GM12878 (cell line): ENCODE measurements around the gene CPSF6. TPM values are rescaled to one million over a fixed set of nuclear protein-coding genes. Genes with fewer than 3 reads are reported as not detected.
A peak's percentile ranks its signal among the peaks of the same experiment; 100 is the strongest.
"Not testable (repeated sequence)": the region's sequence is repeated elsewhere in the genome, so short reads cannot be mapped to it uniquely, and the experiment has no call there.

Experiments used
- ATAC-seq: fragments of 200-7000 bp; cut with Tn5 transposase; 3 replicates; pipeline ENCODE4 v1.9.1; 2020; ENCODE audit warnings: mild to moderate bottlenecking, moderate library complexity
- BruUV-seq: library from RNA; stranded (reverse); fragments of 400-500 nt; replicated peaks from 2 replicates; lab custom pipeline; 2021; lab: Mats Ljungman, UMichigan
- CTCF ChIA-PET: fragments of 300-600 bp; sonication (Branson Sonifier 250); formaldehyde crosslinking; extraction: SDS; loops from one replicate; lab custom pipeline; 2021; ENCODE audit warnings: inconsistent platforms; lab: Yijun Ruan, JAX
- POLR2A ChIA-PET: fragments of 350-600 bp; formaldehyde crosslinking; extraction: SDS; loops from one replicate; lab custom pipeline; 2021; ENCODE audit warnings: inconsistent platforms; lab: Charles Lee
- RAD21 ChIA-PET: fragments of 300-600 bp; sonication (Branson Sonifier 250); formaldehyde crosslinking; loops from one replicate; lab custom pipeline; 2023; ENCODE audit warnings: antibody characterized with exemption; ENCODE audit not compliant: unreplicated experiment; lab: Charles Lee
- SMC1A ChIA-PET: fragments of 300-600 bp; sonication (Branson Sonifier 250); formaldehyde crosslinking; loops from one replicate; lab custom pipeline; 2023; ENCODE audit not compliant: unreplicated experiment, uncharacterized antibody; lab: Charles Lee
- DNase-seq: peaks from one replicate; pipeline ENCODE4 v3.0.0-alpha.2; 2011; ENCODE audit warnings: low read depth, low spot score
- FAIRE-seq: peaks from 3 replicates; lab custom pipeline; 2011; peaks lifted over from hg19 to GRCh38; lab: Jason Lieb, UNC
- H2AFZ ChIP-seq: 2 replicates; pipeline ENCODE4 v1.6.0; 2011; ENCODE audit warnings: low read depth, low read length, control low read depth; ENCODE audit not compliant: control insufficient read depth
- H3K27ac ChIP-seq: 2 replicates; pipeline ENCODE4 v1.5.1; 2011; ENCODE audit warnings: control low read depth; ENCODE audit not compliant: control insufficient read depth, insufficient read depth
- H3K27me3 ChIP-seq, 2 experiments: replicated peaks in 1 of 2; 2 replicates each; pipeline versions ENCODE4 v1.6.0 to v1.6.1; 2011; ENCODE audit warnings: low read length in 1 of 2; ENCODE audit not compliant: control insufficient read depth in 2 of 2, insufficient read depth in 2 of 2
- H3K36me3 ChIP-seq, 2 experiments: 2 replicates each; pipeline ENCODE4 v1.5.1; 2011; ENCODE audit warnings: low read length in 1 of 2; ENCODE audit not compliant: control insufficient read depth in 2 of 2, insufficient read depth in 2 of 2
- H3K4me1 ChIP-seq: 2 replicates; pipeline ENCODE4 v1.6.1; 2011; ENCODE audit warnings: mild to moderate bottlenecking, low read length, moderate library complexity, mixed read lengths; ENCODE audit not compliant: control insufficient read depth, insufficient read depth
- H3K4me2 ChIP-seq: 2 replicates; pipeline ENCODE4 v1.6.0; 2011; ENCODE audit warnings: control low read depth; ENCODE audit not compliant: control insufficient read depth, insufficient read depth
- H3K4me3 ChIP-seq: fragments of 200-600 bp; sonication (generic); 2 replicates; pipeline ENCODE4 v1.5.1; 2016
- H3K79me2 ChIP-seq: 2 replicates; pipeline ENCODE4 v1.6.0; 2011; ENCODE audit warnings: low read length; ENCODE audit not compliant: control insufficient read depth, insufficient read depth
- H3K9ac ChIP-seq: 2 replicates; pipeline ENCODE4 v1.8.0; 2011; ENCODE audit warnings: low read length, control low read depth, mixed read lengths; ENCODE audit not compliant: control insufficient read depth, insufficient read depth
- H3K9me3 ChIP-seq: replicated peaks from 3 replicates; pipeline ENCODE4 v1.5.1; 2011; ENCODE audit warnings: mild to moderate bottlenecking, low read length; ENCODE audit not compliant: control insufficient read depth, insufficient read depth
- H4K20me1 ChIP-seq: 2 replicates; pipeline ENCODE4 v1.6.0; 2011; ENCODE audit not compliant: control insufficient read depth, insufficient read depth
- CTCF ChIP-seq, 3 experiments: IDR thresholded peaks in 2 of 3; conservative IDR thresholded peaks in 1 of 3; 2 replicates each; pipeline ENCODE4 v1.5.1; 2011; ENCODE audit warnings: low read depth in 3 of 3, low read length in 3 of 3, mild to moderate bottlenecking in 3 of 3, control low read depth in 2 of 3, moderate library complexity in 2 of 3, inconsistent platforms in 1 of 3, mixed read lengths in 1 of 3; ENCODE audit not compliant: control insufficient read depth in 2 of 3, insufficient read depth in 1 of 3; ENCODE audit errors: extremely low read depth in 1 of 3
- WGBS: methylation state at CpG from one replicate; pipeline ENCODE4 v1.1.6; 2016; ENCODE audit warnings: low lambda C conversion rate; ENCODE audit not compliant: insufficient replicate concordance, insufficient coverage; ENCODE audit errors: missing lambda C conversion rate; 5-methylcytosine and 5-hydroxymethylcytosine counted together
- in situ Hi-C: fragments of 300-500 bp; cut with MboI; formaldehyde crosslinking; loops from 9 replicates; pipeline ENCODE4 v1.14.3; 2018; ENCODE audit warnings: mixed read lengths
- intact Hi-C: fragments of 100-400 bp; cut with micrococcal nuclease; formaldehyde crosslinking; loops from one replicate; pipeline ENCODE4 v1.14.2; 2022; ENCODE audit not compliant: unreplicated experiment
- polyA plus RNA-seq, 11 experiments: library from polyadenylated mRNA; depleted of rRNA in 4 of 11; unstranded in 6 of 11; stranded (reverse) in 5 of 11; fragments of >200 nt; fragmentation: Nextera tagmentation in 4 of 11; fragmentation: Illumina TruSeq in 1 of 11; extraction: Ambion mirVana in 4 of 11; extraction: Trizol in 1 of 11; gene quantifications; 1 replicate in 1 of 11; 2 replicates in 10 of 11; pipeline versions ENCODE4 v1.2.1 to v1.2.3, GENCODE V29; 2011 to 2016; ENCODE audit warnings: inconsistent platforms in 2 of 11, missing spikeins in 2 of 11, low read depth in 1 of 11
- total RNA-seq, 4 experiments: library from RNA; depleted of rRNA in 3 of 4; stranded (reverse); fragments of >200 nt in 3 of 4; fragmentation: Illumina TruSeq in 1 of 4; extraction: Trizol in 1 of 4; gene quantifications; 2 replicates each; pipeline versions ENCODE4 v1.2.1 to v1.2.3, GENCODE V29; 2013 to 2021
- TF ChIP-seq, protein P1 (sequence below): fragments of 450-650 bp; formaldehyde crosslinking; IDR thresholded peaks from 2 replicates; pipeline ENCODE4 v1.5.0; 2022; ENCODE audit warnings: mild to moderate bottlenecking, missing genetic modification characterization

The CPSF6 gene
- total and polyA plus RNA-seq, 10 of the 15 experiments (the other 5 are each of a cell fraction or from before 2014, with no cell fraction given) = 40.9 to 150 (median 79.1) TPM

GRCh38 chr12:69196302-69197288 is 42.8 kb upstream of the CPSF6 start (continued):
- TF ChIP-seq, protein P1, sequence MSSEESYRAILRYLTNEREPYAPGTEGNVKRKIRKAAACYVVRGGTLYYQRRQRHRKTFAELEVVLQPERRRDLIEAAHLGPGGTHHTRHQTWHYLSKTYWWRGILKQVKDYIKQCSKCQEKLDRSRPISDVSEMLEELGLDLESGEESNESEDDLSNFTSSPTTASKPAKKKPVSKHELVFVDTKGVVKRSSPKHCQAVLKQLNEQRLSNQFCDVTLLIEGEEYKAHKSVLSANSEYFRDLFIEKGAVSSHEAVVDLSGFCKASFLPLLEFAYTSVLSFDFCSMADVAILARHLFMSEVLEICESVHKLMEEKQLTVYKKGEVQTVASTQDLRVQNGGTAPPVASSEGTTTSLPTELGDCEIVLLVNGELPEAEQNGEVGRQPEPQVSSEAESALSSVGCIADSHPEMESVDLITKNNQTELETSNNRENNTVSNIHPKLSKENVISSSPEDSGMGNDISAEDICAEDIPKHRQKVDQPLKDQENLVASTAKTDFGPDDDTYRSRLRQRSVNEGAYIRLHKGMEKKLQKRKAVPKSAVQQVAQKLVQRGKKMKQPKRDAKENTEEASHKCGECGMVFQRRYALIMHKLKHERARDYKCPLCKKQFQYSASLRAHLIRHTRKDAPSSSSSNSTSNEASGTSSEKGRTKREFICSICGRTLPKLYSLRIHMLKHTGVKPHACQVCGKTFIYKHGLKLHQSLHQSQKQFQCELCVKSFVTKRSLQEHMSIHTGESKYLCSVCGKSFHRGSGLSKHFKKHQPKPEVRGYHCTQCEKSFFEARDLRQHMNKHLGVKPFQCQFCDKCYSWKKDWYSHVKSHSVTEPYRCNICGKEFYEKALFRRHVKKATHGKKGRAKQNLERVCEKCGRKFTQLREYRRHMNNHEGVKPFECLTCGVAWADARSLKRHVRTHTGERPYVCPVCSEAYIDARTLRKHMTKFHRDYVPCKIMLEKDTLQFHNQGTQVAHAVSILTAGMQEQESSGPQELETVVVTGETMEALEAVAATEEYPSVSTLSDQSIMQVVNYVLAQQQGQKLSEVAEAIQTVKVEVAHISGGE (CRISPR knock-in tag) = no peak
- TF ChIP-seq CTCF (IDR thresholded peaks at IDR 0.05 in 2 of 3, conservative IDR thresholded peaks at IDR 0.05 in 1 of 3; ENCODE audit: control insufficient read depth in 2 of 3, extremely low read depth in 1 of 3, insufficient read depth in 1 of 3, low read depth in 3 of 3, low read length in 3 of 3) = peak; percentile 27 to 48 (median 46); a peak in 5 of 6 replicates

- BruUV-seq, CTCF ChIA-PET, RAD21 ChIA-PET, DNase-seq, FAIRE-seq, H3K79me2 ChIP-seq, SMC1A ChIA-PET, H3K4me2 ChIP-seq, H3K27ac ChIP-seq, H2AFZ ChIP-seq, ATAC-seq, in situ Hi-C loops, H3K27me3 ChIP-seq, H3K4me1 ChIP-seq, intact Hi-C loops, H3K9me3 ChIP-seq, H4K20me1 ChIP-seq, H3K9ac ChIP-seq, POLR2A ChIA-PET, H3K36me3 ChIP-seq, H3K4me3 ChIP-seq: not testable (repeated sequence)
- 95% methylated on average over 1 of the region's 1 CpG for WGBS
These were observed 39.4 kb upstream of the CPSF6 start for GRCh38 chr12:69199976-69200375.
